MM.1S (cell line): ENCODE data around the gene KLRC4.
"Not testable (repeated sequence)": the region's sequence is repeated elsewhere in the genome, so short reads cannot be mapped to it uniquely, and the experiment has no call there.

Experiments
- DNase-seq: peaks from one replicate; pipeline ENCODE4 v3.0.0-alpha.2; 2015
- H2AFZ ChIP-seq: fragments of 300-600 bp; sonication (generic); 2 replicates; pipeline ENCODE4 v1.6.0; 2016; ENCODE audit warnings: antibody characterized with exemption, low read length
- H3F3A ChIP-seq: fragments of 300-600 bp; sonication (generic); 2 replicates; pipeline ENCODE4 v1.6.1; 2016; ENCODE audit warnings: mild to moderate bottlenecking, antibody characterized with exemption, low read length, moderate library complexity, mixed read lengths; ENCODE audit not compliant: insufficient read depth
- H3K27ac ChIP-seq: fragments of 300-600 bp; sonication (generic); 2 replicates; pipeline ENCODE4 v1.5.1; 2016; ENCODE audit warnings: mild to moderate bottlenecking, low read length
- H3K27me3 ChIP-seq: fragments of 300-600 bp; sonication (generic); replicated peaks from 2 replicates; pipeline ENCODE4 v1.6.0; 2016; ENCODE audit warnings: low read length; ENCODE audit not compliant: insufficient read depth
- H3K36me3 ChIP-seq: fragments of 300-600 bp; sonication (generic); replicated peaks from 2 replicates; pipeline ENCODE4 v1.6.1; 2016; ENCODE audit warnings: mild to moderate bottlenecking, low read length, mixed read lengths; ENCODE audit not compliant: insufficient read depth
- H3K4me1 ChIP-seq: fragments of 300-600 bp; sonication (generic); 2 replicates; pipeline ENCODE4 v1.6.1; 2016; ENCODE audit warnings: low read length, mixed read lengths
- H3K4me2 ChIP-seq: fragments of 300-600 bp; sonication (generic); 2 replicates; pipeline ENCODE4 v1.6.0; 2016; ENCODE audit warnings: low read depth, low read length
- H3K4me3 ChIP-seq: fragments of 300-600 bp; sonication (generic); 2 replicates; pipeline ENCODE4 v1.5.1; 2016; ENCODE audit warnings: low read length, mixed read lengths
- H3K79me2 ChIP-seq: fragments of 300-600 bp; sonication (generic); 2 replicates; pipeline ENCODE4 v1.6.1; 2016; ENCODE audit warnings: mixed run types, low read length, mixed read lengths
- H3K9ac ChIP-seq: fragments of 300-600 bp; sonication (generic); 2 replicates; pipeline ENCODE4 v1.6.1; 2016; ENCODE audit warnings: low read length, mixed read lengths
- H3K9me2 ChIP-seq: fragments of 300-600 bp; sonication (generic); replicated peaks from 2 replicates; pipeline ENCODE4 v1.6.1; 2016; ENCODE audit warnings: mild to moderate bottlenecking, low read length, mixed read lengths; ENCODE audit not compliant: insufficient read depth
- H3K9me3 ChIP-seq: fragments of 300-600 bp; sonication (generic); replicated peaks from 2 replicates; pipeline ENCODE4 v1.6.1; 2016; ENCODE audit warnings: mild to moderate bottlenecking, low read length, mixed read lengths; ENCODE audit not compliant: insufficient read depth
- H4K20me1 ChIP-seq: fragments of 300-600 bp; sonication (generic); 2 replicates; pipeline ENCODE4 v1.6.1; 2016; ENCODE audit warnings: mild to moderate bottlenecking, low read length, moderate library complexity, mixed read lengths; ENCODE audit not compliant: insufficient read depth
- CTCF ChIP-seq: fragments of 300-600 bp; sonication (generic); IDR thresholded peaks from 2 replicates; pipeline ENCODE4 v1.5.1; 2016; ENCODE audit warnings: antibody characterized with exemption, low read length, mixed read lengths
- EZH2 ChIP-seq: fragments of 300-600 bp; sonication (generic); optimal IDR thresholded peaks from 2 replicates; pipeline ENCODE3; 2017; ENCODE audit warnings: low read depth, mild to moderate bottlenecking, antibody characterized with exemption, low read length, mixed read lengths
- EZH2phosphoT487 ChIP-seq: fragments of 300-600 bp; sonication (generic); IDR thresholded peaks from 2 replicates; pipeline ENCODE4 v1.6.1; 2018; ENCODE audit warnings: antibody characterized with exemption, low read length

KLRC4 gene

GRCh38 chr12:10400829-10401228 lies 8.7 kb downstream of the KLRC4 start:
- no peaks in the 10 kb centered on the region for H3K9me2 ChIP-seq
- no peak for DNase-seq
- H3K4me1 ChIP-seq: no peaks in the 10 kb centered on the region
- no peaks in the 10 kb centered on the region for H3K9me3 ChIP-seq
- no peaks in the 10 kb centered on the region for H3K27me3 ChIP-seq
- no peak overlapping the region for H3K9ac ChIP-seq
- H3K27ac ChIP-seq: no peak overlapping the region
- H3K4me2 ChIP-seq: peak overlapping the region; percentile 18; the same call in 1 of the 2 replicates
- no peaks in the 10 kb centered on the region for H3K36me3 ChIP-seq
- H3K79me2 ChIP-seq: no peaks in the 10 kb centered on the region
- H4K20me1 ChIP-seq: no peaks in the 10 kb centered on the region
- no peak for TF ChIP-seq EZH2
- TF ChIP-seq CTCF: no peak
- no peak for TF ChIP-seq EZH2phosphoT487
- H2AFZ ChIP-seq: no peak overlapping the region
- H3F3A ChIP-seq: no peaks in the 10 kb centered on the region
- no peak overlapping the region for H3K4me3 ChIP-seq

- TF ChIP-seq EZH2: no peak
- no peak for TF ChIP-seq EZH2phosphoT487
- TF ChIP-seq CTCF: no peak
- Histone ChIP-seq H3K9ac (no peak overlapping the region), H2AFZ (no peak overlapping the region), H3K4me3 (no peak overlapping the region), H3K9me2 (no peaks in the 10 kb centered on the region), H3K4me2 (no peak overlapping the region), H3F3A (no peaks in the 10 kb centered on the region), H3K9me3 (no peaks in the 10 kb centered on the region), H3K36me3 (no peaks in the 10 kb centered on the region), H3K27ac (no peak overlapping the region), H3K79me2 (no peaks in the 10 kb centered on the region), H3K4me1 (no peaks in the 10 kb centered on the region), H4K20me1 (no peaks in the 10 kb centered on the region), H3K27me3 (no peaks in the 10 kb centered on the region)
- no peak for DNase-seq
These were observed 11.4 kb downstream of the KLRC4 start for GRCh38 chr12:10398168-10398567.

- H2AFZ ChIP-seq: no peak overlapping the region
- H3K4me3 ChIP-seq: no peak overlapping the region
- no peak overlapping the region for H3K9ac ChIP-seq
- H3K4me2 ChIP-seq: no peak overlapping the region
- H4K20me1 ChIP-seq: no peaks in the 10 kb centered on the region
- H3K36me3 ChIP-seq: no peaks in the 10 kb centered on the region
- TF ChIP-seq EZH2 (no peak), CTCF (no peak), EZH2phosphoT487 (no peak)
- no peaks in the 10 kb centered on the region for H3K79me2 ChIP-seq
- H3K4me1 ChIP-seq: no peaks in the 10 kb centered on the region
- no peak for DNase-seq
- no peaks in the 10 kb centered on the region for H3K9me3 ChIP-seq
- H3F3A ChIP-seq: no peaks in the 10 kb centered on the region
- H3K27ac ChIP-seq: no peak overlapping the region
- no peaks in the 10 kb centered on the region for H3K9me2 ChIP-seq
- H3K27me3 ChIP-seq: no peaks in the 10 kb centered on the region
These were observed 12.3 kb downstream of the KLRC4 start for GRCh38 chr12:10397296-10397695.

- H2AFZ ChIP-seq, H3K9me3 ChIP-seq, H3K4me1 ChIP-seq, H3K79me2 ChIP-seq, H3K27ac ChIP-seq, H3K4me3 ChIP-seq, DNase-seq, H3K9ac ChIP-seq, H3K9me2 ChIP-seq, H3K36me3 ChIP-seq, H3F3A ChIP-seq, H3K27me3 ChIP-seq, H4K20me1 ChIP-seq, H3K4me2 ChIP-seq: not testable (repeated sequence)
These were observed 13.4 kb downstream of the KLRC4 start for GRCh38 chr12:10396176-10396575.
